Prostate gland (tissue), 2 donors: ENCODE results near the gene GPRIN2. TPM values are rescaled to one million over a fixed set of nuclear protein-coding genes. Genes with fewer than 3 reads are reported as not detected.

Experiments
- DNase-seq: peaks from one replicate; pipeline ENCODE4 v3.0.0-alpha.2; 2019; ENCODE audit warnings: low spot score
- H3K27ac ChIP-seq, 2 donors: fragments of 200-600 bp; sonication (generic); 2 replicates each; pipeline ENCODE4 v1.5.1; 2017 to 2019
- H3K27me3 ChIP-seq: fragments of 200-600 bp; sonication (generic); replicated peaks from 2 replicates; pipeline ENCODE4 v1.5.1; 2019; ENCODE audit not compliant: insufficient read depth
- H3K36me3 ChIP-seq, 2 donors: fragments of 200-600 bp; sonication (generic); 1 replicate in 1 of 2; 2 replicates in 1 of 2; pipeline versions ENCODE4 v1.5.1 to v1.8.1; 2017 to 2019
- H3K4me1 ChIP-seq: fragments of 200-600 bp; sonication (generic); replicated peaks from 2 replicates; pipeline ENCODE4 v1.5.1; 2019
- H3K4me3 ChIP-seq, 2 donors: fragments of 200-600 bp; sonication (generic); 2 replicates each; pipeline ENCODE4 v1.5.1; 2017 to 2019
- H3K9me3 ChIP-seq: fragments of 200-600 bp; sonication (generic); 2 replicates; pipeline ENCODE4 v1.5.1; 2017
- CTCF ChIP-seq, 4 experiments: fragments of 200-600 bp in 2 of 4; fragments of 450-650 bp in 2 of 4; sonication (generic) in 2 of 4; IDR thresholded peaks; 1 replicate in 3 of 4; 2 replicates in 1 of 4; pipeline ENCODE4 v1.5.1; 2016 to 2019; ENCODE audit warnings: antibody characterized with exemption in 4 of 4, mild to moderate bottlenecking in 2 of 4, moderate library complexity in 2 of 4
- POLR2A ChIP-seq: fragments of 450-650 bp; IDR thresholded peaks from one replicate; pipeline ENCODE4 v1.6.1; 2016; ENCODE audit warnings: antibody characterized with exemption, mild to moderate bottlenecking
- POLR2AphosphoS5 ChIP-seq: sonication (generic); formaldehyde crosslinking; IDR thresholded peaks from one replicate; pipeline ENCODE4 v1.6.1; 2017; ENCODE audit warnings: antibody characterized with exemption
- WGBS: methylation state at CpG from one replicate; pipeline ENCODE4 v1.1.5; 2018; 5-methylcytosine and 5-hydroxymethylcytosine counted together
- intact Hi-C: fragments of 100-400 bp; cut with DNase I; formaldehyde crosslinking; loops from one replicate; pipeline ENCODE4 v1.14.2; 2022
- total RNA-seq, 2 donors: library from RNA; depleted of rRNA; stranded (reverse); fragments of >200 nt; gene quantifications; one replicate each; pipeline ENCODE4 v1.1.0, GENCODE V29; 2016

Gene GPRIN2
- total RNA-seq, 2 donors from 2014 or later, result 4.3 to 16.9 TPM

- intact Hi-C loops, result no loop called here
- Histone ChIP-seq H3K27me3 (no peaks in the 10 kb centered on the region), H3K36me3 (no peaks in the 10 kb centered on the region), H3K4me3 (no peak overlapping the region), H3K9me3 (no peaks in the 10 kb centered on the region), H3K27ac (no peak overlapping the region), H3K4me1 (peaks cover 4% of the 10 kb centered on the region)
- TF ChIP-seq POLR2AphosphoS5, result no peak
- TF ChIP-seq POLR2A, result no peak
- no peak for TF ChIP-seq CTCF (IDR thresholded peaks at IDR 0.05)
- DNase-seq, result no peak
- 95% methylated on average over 4 of the region's 4 CpGs for WGBS
These were observed 30.4 kb downstream of the GPRIN2 start for GRCh38 chr10:46525824-46526681.

- WGBS, result 93% methylated on average over 5 of the region's 5 CpGs
- no peak for DNase-seq
- TF ChIP-seq CTCF (IDR thresholded peaks at IDR 0.05), result no peak
- no peak for TF ChIP-seq POLR2A
- TF ChIP-seq POLR2AphosphoS5, result no peak
These were observed 31.2 kb downstream of the GPRIN2 start for GRCh38 chr10:46525177-46525823.

GRCh38 chr10:46524472-46525176 lies 31.8 kb downstream of the GPRIN2 start:
- 81% methylated on average over 14 of the region's 14 CpGs for WGBS
- Histone ChIP-seq H3K9me3 (no peaks in the 10 kb centered on the region), H3K27ac (no peak overlapping the region), H3K4me1 (peaks cover 4% of the 10 kb centered on the region), H3K36me3 (no peaks in the 10 kb centered on the region), H3K4me3 (no peak overlapping the region), H3K27me3 (no peaks in the 10 kb centered on the region)
- DNase-seq, result no peak
- intact Hi-C loops, result no loop called here
- TF ChIP-seq POLR2AphosphoS5 (no peak), CTCF (IDR thresholded peaks at IDR 0.05) (no peak), POLR2A (no peak)

More at GRCh38 chr10:46525177-46525823, 31.2 kb downstream of the GPRIN2 start:
- Histone ChIP-seq H3K27me3 (no peaks in the 10 kb centered on the region), H3K4me3 (no peak overlapping the region), H3K4me1 (peaks cover 4% of the 10 kb centered on the region), H3K27ac (no peak overlapping the region), H3K9me3 (no peaks in the 10 kb centered on the region), H3K36me3 (no peaks in the 10 kb centered on the region)
- intact Hi-C loops, result no loop called here

- H3K27me3 ChIP-seq, result no peaks in the 10 kb centered on the region
- no peak for TF ChIP-seq CTCF (IDR thresholded peaks at IDR 0.05)
- TF ChIP-seq POLR2A, result no peak
- TF ChIP-seq POLR2AphosphoS5, result no peak
- WGBS, result 32% methylated on average over 8 of the region's 8 CpGs
- H3K4me1 ChIP-seq, result peaks cover 4% of the 10 kb centered on the region
- intact Hi-C loops, result no loop called here
- no peak overlapping the region for H3K4me3 ChIP-seq
- no peak overlapping the region for H3K27ac ChIP-seq
- DNase-seq, result no peak
- H3K36me3 ChIP-seq, result no peaks in the 10 kb centered on the region
- H3K9me3 ChIP-seq, result no peaks in the 10 kb centered on the region
These were observed 32.4 kb downstream of the GPRIN2 start for GRCh38 chr10:46523962-46524471.
